HepG2 (cell line): Measurements from ENCODE around the gene EMC10. TPM values are rescaled to one million over a fixed set of nuclear protein-coding genes. Genes with fewer than 3 reads are reported as not detected.

Experiments
- CBX5 ChIP-seq: sonication (generic); formaldehyde crosslinking; IDR thresholded peaks from 2 replicates; pipeline ENCODE4 v1.4.0; 2020; ENCODE audit warnings: missing genetic modification reagents, borderline replicate concordance
- DPF2 ChIP-seq: sonication (generic); formaldehyde crosslinking; IDR thresholded peaks from 2 replicates; pipeline ENCODE4 v1.4.0; 2020; ENCODE audit warnings: mild to moderate bottlenecking, low read depth, missing genetic modification reagents, borderline replicate concordance
- FOSL2 ChIP-seq: sonication (generic); formaldehyde crosslinking; IDR thresholded peaks from 2 replicates; pipeline ENCODE4 v1.4.0; 2020; ENCODE audit warnings: missing genetic modification reagents
- GATAD2A ChIP-seq: IDR thresholded peaks from 2 replicates; pipeline ENCODE4 v1.6.1; 2016
- HNRNPL ChIP-seq: fragments of 200-400 bp; formaldehyde crosslinking; IDR thresholded peaks from 2 replicates; pipeline ENCODE4 v1.6.1; 2017; ENCODE audit warnings: mild to moderate bottlenecking, low read depth, low read length
- KLF13 ChIP-seq: sonication (generic); formaldehyde crosslinking; IDR thresholded peaks from 2 replicates; pipeline ENCODE4 v1.4.0; 2020; ENCODE audit warnings: mild to moderate bottlenecking, missing genetic modification reagents
- KLF16 ChIP-seq, 2 experiments: sonication (generic) in 1 of 2; formaldehyde crosslinking in 1 of 2; IDR thresholded peaks; 2 replicates each; pipeline versions ENCODE4 v1.6.1 to v1.8.0; 2016 to 2023; ENCODE audit warnings: missing genetic modification reagents in 2 of 2, missing compliant biosample characterization in 1 of 2
- MEIS1 ChIP-seq: sonication (generic); formaldehyde crosslinking; IDR thresholded peaks from 2 replicates; pipeline ENCODE4 v1.9.0; 2021; ENCODE audit warnings: mild to moderate bottlenecking, missing genetic modification reagents, moderate library complexity, borderline replicate concordance
- NCOA1 ChIP-seq: sonication (generic); formaldehyde crosslinking; IDR thresholded peaks from 2 replicates; pipeline ENCODE4 v1.9.0; 2021; ENCODE audit warnings: missing genetic modification reagents
- POLR2AphosphoS2 ChIP-seq: IDR thresholded peaks from 2 replicates; pipeline ENCODE4 v1.6.1; 2011; ENCODE audit warnings: low read depth, low read length, improper control_type of control experiment
- SALL1 ChIP-seq: sonication (generic); formaldehyde crosslinking; IDR thresholded peaks from 2 replicates; pipeline ENCODE4 v1.8.0; 2022; ENCODE audit warnings: mild to moderate bottlenecking, missing genetic modification reagents
- SETDB1 ChIP-seq: sonication (generic); formaldehyde crosslinking; IDR thresholded peaks from 2 replicates; pipeline ENCODE4 v1.5.1; 2020; ENCODE audit warnings: missing genetic modification reagents, mild to moderate bottlenecking, borderline replicate concordance
- SUZ12 ChIP-seq: fragments of 150-350 bp; IDR thresholded peaks from 2 replicates; pipeline ENCODE4 v1.6.1; 2014; ENCODE audit warnings: low read depth, low read length
- XBP1 ChIP-seq: sonication (generic); formaldehyde crosslinking; IDR thresholded peaks from 2 replicates; pipeline ENCODE4 v1.5.0; 2020; ENCODE audit warnings: missing genetic modification reagents
- ZBTB20 ChIP-seq: sonication (generic); formaldehyde crosslinking; IDR thresholded peaks from 2 replicates; pipeline ENCODE4 v1.8.1; 2023; ENCODE audit warnings: missing genetic modification reagents, low read depth, mild to moderate bottlenecking, borderline replicate concordance
- ZBTB38 ChIP-seq: sonication (generic); formaldehyde crosslinking; IDR thresholded peaks from 2 replicates; pipeline ENCODE4 v1.5.1; 2020; ENCODE audit warnings: mild to moderate bottlenecking, missing genetic modification reagents
- ZFP90 ChIP-seq: sonication (generic); formaldehyde crosslinking; IDR thresholded peaks from 2 replicates; pipeline ENCODE4 v1.8.0; 2022; ENCODE audit warnings: missing genetic modification reagents, mild to moderate bottlenecking, inconsistent platforms, borderline replicate concordance
- ZFY ChIP-seq: sonication (generic); formaldehyde crosslinking; IDR thresholded peaks from 2 replicates; pipeline ENCODE4 v1.4.0; 2020; ENCODE audit warnings: missing genetic modification reagents
- ZNF282 ChIP-seq: fragments of 450-650 bp; IDR thresholded peaks from 2 replicates; pipeline ENCODE4 v1.6.1; 2018; ENCODE audit not compliant: partially characterized antibody
- ZNF292 ChIP-seq: sonication (generic); formaldehyde crosslinking; IDR thresholded peaks from 2 replicates; pipeline ENCODE4 v1.8.1; 2022; ENCODE audit warnings: mild to moderate bottlenecking, low read depth, missing genetic modification reagents, borderline replicate concordance
- ZNF354B ChIP-seq: sonication (generic); formaldehyde crosslinking; IDR thresholded peaks from 2 replicates; pipeline ENCODE4 v1.8.0; 2022; ENCODE audit warnings: mild to moderate bottlenecking, missing genetic modification reagents
- ZNF629 ChIP-seq: sonication (generic); formaldehyde crosslinking; conservative IDR thresholded peaks from 2 replicates; pipeline ENCODE4 v1.5.0; 2020; ENCODE audit warnings: missing genetic modification reagents
- ZNF678 ChIP-seq: sonication (generic); formaldehyde crosslinking; IDR thresholded peaks from 2 replicates; pipeline ENCODE4 v1.4.0; 2020; ENCODE audit warnings: mild to moderate bottlenecking, missing genetic modification reagents
- polyA plus RNA-seq, 8 experiments: library from polyadenylated mRNA; depleted of rRNA in 3 of 8; stranded (reverse) in 7 of 8; unstranded in 1 of 8; fragments of >200 nt; fragmentation: Illumina TruSeq in 4 of 8; extraction: Trizol in 4 of 8; gene quantifications; 2 replicates each; pipeline versions ENCODE4 v1.2.1 to v1.2.3, GENCODE V29; 2011 to 2016; ENCODE audit warnings: low read depth in 4 of 8, missing spikeins in 1 of 8, mixed read lengths in 1 of 8; ENCODE audit not compliant: insufficient read depth in 1 of 8
- total RNA-seq, 5 experiments: library from RNA; depleted of rRNA; stranded (reverse); fragments of >200 nt; fragmentation: Illumina TruSeq; extraction: Trizol; gene quantifications; 2 replicates each; pipeline ENCODE4 v1.2.3, GENCODE V29; 2016; ENCODE audit warnings: low read depth in 1 of 5
- TF ChIP-seq, protein P1 (sequence below): IDR thresholded peaks from 2 replicates; pipeline ENCODE4 v1.4.0; 2020; ENCODE audit warnings: mild to moderate bottlenecking, missing genetic modification reagents
- TF ChIP-seq, protein P2 (sequence below): sonication (generic); formaldehyde crosslinking; IDR thresholded peaks from 2 replicates; pipeline ENCODE4 v1.5.1; 2020; ENCODE audit warnings: mild to moderate bottlenecking, missing genetic modification reagents

EMC10 gene
- total and polyA plus RNA-seq, 2 of the 13 experiments (the other 11 are each of a cell fraction or from before 2014, with no cell fraction given) = not detected

DNA sequence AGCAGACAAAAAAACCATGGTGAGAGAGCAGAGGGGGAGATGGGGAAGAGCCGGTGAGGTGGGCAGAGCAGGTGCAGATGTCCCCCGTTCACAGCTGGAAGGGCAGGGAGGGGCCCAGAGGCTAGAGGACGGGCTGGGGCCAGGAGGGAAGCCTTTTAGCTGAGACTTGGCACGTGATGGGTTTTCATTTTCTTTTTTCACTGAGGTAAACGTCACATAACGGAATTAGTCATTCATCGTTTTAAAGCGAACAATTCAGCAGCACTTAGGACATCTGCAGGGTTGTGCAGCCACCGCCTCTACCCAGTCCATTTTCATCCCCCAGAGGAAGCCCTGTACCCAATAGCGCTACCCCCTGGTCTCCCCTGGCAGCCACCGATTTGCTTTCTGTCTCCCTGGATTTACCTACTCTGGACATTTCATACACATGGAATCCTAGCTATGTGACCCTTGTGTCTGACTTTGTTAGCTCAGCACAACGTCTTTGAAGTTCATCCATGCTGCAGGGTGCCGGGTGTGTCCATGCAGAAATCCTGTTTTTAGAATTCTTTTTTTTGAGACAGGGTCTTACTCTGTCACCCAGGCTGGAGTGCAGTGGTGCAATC lies 16.0 kb upstream of the EMC10 start (continued):
- TF ChIP-seq FOSL2 (CRISPR knock-in tag) (peak; percentile 57; the same call in 1 of the 2 replicates), ZFP90 (CRISPR knock-in tag) (no peak), ZNF292 (CRISPR knock-in tag) (0 out of 2 replicates have a peak, but pooled peaks have one; percentile 53), NCOA1 (CRISPR knock-in tag) (no peak), MEIS1 (CRISPR knock-in tag) (no peak), ZNF678 (no peak), DPF2 (CRISPR knock-in tag) (no peak), POLR2AphosphoS2 (no peak), HNRNPL (no peak), CBX5 (CRISPR knock-in tag) (no peak), SETDB1 (CRISPR knock-in tag) (no peak), KLF16 (CRISPR knock-in tag; IDR thresholded peaks at IDR 0.05) (no peak), ZFY (no peak), SUZ12 (no peak), KLF13 (CRISPR knock-in tag) (no peak), ZNF354B (no peak), ZNF282 (no peak), XBP1 (CRISPR knock-in tag) (no peak), GATAD2A (CRISPR knock-in tag) (peak; percentile 39; the same call in 1 of the 2 replicates), SALL1 (CRISPR knock-in tag) (peak; percentile 60; the same call in 1 of the 2 replicates), ZBTB38 (CRISPR knock-in tag) (no peak), ZBTB20 (CRISPR knock-in tag) (no peak), ZNF629 (CRISPR knock-in tag) (no peak)
- TF ChIP-seq, protein P1, sequence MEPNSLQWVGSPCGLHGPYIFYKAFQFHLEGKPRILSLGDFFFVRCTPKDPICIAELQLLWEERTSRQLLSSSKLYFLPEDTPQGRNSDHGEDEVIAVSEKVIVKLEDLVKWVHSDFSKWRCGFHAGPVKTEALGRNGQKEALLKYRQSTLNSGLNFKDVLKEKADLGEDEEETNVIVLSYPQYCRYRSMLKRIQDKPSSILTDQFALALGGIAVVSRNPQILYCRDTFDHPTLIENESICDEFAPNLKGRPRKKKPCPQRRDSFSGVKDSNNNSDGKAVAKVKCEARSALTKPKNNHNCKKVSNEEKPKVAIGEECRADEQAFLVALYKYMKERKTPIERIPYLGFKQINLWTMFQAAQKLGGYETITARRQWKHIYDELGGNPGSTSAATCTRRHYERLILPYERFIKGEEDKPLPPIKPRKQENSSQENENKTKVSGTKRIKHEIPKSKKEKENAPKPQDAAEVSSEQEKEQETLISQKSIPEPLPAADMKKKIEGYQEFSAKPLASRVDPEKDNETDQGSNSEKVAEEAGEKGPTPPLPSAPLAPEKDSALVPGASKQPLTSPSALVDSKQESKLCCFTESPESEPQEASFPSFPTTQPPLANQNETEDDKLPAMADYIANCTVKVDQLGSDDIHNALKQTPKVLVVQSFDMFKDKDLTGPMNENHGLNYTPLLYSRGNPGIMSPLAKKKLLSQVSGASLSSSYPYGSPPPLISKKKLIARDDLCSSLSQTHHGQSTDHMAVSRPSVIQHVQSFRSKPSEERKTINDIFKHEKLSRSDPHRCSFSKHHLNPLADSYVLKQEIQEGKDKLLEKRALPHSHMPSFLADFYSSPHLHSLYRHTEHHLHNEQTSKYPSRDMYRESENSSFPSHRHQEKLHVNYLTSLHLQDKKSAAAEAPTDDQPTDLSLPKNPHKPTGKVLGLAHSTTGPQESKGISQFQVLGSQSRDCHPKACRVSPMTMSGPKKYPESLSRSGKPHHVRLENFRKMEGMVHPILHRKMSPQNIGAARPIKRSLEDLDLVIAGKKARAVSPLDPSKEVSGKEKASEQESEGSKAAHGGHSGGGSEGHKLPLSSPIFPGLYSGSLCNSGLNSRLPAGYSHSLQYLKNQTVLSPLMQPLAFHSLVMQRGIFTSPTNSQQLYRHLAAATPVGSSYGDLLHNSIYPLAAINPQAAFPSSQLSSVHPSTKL (CRISPR knock-in tag) = peak; percentile 67
- TF ChIP-seq, protein P2, sequence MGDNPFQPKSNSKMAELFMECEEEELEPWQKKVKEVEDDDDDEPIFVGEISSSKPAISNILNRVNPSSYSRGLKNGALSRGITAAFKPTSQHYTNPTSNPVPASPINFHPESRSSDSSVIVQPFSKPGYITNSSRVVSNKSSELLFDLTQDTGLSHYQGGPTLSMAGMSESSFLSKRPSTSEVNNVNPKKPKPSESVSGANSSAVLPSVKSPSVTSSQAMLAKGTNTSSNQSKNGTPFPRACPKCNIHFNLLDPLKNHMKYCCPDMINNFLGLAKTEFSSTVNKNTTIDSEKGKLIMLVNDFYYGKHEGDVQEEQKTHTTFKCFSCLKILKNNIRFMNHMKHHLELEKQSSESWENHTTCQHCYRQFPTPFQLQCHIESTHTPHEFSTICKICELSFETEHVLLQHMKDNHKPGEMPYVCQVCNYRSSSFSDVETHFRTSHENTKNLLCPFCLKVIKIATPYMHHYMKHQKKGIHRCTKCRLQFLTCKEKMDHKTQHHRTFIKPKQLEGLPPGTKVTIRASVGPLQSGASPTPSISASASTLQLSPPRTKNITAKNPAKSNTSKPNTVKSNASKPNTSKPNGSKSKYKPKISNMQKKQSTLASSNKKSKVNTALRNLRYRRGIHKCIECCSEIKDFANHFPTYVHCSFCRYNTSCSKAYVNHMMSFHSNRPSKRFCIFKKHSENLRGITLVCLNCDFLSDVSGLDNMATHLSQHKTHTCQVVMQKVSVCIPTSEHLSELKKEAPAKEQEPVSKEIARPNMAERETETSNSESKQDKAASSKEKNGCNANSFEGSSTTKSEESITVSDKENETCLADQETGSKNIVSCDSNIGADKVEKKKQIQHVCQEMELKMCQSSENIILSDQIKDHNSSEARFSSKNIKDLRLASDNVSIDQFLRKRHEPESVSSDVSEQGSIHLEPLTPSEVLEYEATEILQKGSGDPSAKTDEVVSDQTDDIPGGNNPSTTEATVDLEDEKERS = no peak
